GM21786 (cell line): ENCODE measurements around the gene SH3TC1.

Source experiments
- ATAC-seq: cut with Tn5 transposase; IDR thresholded peaks from one replicate; pipeline ENCODE4 v1.9.1; 2021; ENCODE audit not compliant: unreplicated experiment

The SH3TC1 gene

DNA sequence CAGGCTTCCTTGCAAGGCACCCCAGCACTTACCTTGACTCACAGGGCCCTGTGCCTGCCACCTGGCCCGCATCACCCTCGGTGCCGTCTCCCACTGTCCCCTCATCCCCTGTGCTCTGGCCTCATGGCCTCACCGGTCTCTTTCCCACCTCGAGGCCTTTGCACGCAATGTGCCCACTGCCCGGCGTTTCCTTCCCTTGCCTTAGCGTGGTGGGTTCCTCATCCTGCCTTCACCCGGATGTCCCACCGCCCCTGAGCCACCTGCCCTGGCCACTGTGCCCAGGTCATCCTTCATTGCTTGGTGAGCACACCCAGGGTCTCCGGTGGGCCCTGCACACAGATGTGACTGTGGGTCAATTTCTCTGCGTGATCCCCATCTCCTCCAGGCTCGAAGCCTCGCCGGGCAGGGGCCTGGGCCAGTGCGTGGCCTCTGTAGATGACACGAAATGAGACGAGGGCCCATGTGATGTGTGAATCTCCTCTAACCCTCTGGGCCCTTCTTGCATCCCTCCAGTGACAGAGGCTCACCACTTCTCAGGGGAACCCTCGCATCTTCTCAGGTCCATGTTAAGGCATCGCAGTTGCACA is 75.1 kb downstream of the SH3TC1 start:
- no peak for ATAC-seq

DNA sequence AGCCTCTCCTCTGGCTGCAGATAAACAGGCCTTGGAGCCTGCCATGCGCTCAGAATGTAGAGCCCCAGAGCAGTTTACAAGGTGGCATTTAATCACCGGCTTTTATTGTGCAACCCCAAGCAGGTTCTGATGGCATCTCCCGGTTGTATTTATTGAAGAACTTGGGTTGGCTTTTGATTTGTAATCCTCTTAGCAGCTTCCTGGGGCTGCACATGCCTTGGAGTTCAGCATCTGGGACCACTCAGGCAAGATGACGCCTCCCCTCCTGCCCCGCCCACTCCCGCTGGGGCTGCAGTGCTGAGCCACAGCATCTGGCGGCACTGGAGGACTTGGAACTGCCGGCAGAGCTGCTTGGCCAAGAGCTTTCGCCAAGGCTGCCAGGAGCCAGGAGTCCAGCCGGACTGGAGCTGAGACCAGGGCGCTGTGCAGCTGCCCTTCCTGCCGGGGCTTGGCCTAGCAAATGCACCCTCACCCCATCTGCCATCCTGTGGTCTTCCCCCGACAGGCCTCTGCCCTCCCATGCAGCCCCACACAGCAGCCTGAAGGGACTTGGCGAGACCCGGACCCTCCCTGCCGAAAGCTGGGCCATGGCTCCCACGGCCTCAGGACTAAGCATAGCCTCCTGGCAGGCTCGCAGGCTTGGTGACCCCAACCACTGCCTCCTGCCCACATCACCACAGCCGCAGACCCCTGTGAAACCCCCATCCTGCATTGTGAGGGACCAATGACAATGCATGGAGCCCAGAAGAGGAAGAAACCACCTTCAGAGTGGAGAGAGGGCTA is 75.9 kb downstream of the SH3TC1 start:
- no peak for ATAC-seq

DNA sequence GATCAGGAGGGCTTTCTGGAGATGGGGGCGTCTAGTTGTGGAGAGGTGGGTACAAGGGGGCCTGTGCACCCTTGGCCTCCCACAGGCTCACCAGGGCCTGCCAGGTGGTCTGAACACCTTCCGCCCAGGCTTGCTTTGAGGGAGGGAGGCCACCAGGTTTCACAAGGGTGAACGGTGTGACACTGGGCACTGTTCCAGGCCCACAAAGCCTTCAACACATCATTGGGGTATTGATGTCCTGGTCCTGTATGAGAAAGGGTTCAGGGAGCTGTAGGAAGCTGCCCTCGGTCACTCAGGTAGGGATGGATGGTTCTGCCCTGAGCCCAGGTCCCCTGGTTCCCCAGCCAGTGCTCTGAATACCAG is 76.4 kb downstream of the SH3TC1 start:
- ATAC-seq = no peak

DNA sequence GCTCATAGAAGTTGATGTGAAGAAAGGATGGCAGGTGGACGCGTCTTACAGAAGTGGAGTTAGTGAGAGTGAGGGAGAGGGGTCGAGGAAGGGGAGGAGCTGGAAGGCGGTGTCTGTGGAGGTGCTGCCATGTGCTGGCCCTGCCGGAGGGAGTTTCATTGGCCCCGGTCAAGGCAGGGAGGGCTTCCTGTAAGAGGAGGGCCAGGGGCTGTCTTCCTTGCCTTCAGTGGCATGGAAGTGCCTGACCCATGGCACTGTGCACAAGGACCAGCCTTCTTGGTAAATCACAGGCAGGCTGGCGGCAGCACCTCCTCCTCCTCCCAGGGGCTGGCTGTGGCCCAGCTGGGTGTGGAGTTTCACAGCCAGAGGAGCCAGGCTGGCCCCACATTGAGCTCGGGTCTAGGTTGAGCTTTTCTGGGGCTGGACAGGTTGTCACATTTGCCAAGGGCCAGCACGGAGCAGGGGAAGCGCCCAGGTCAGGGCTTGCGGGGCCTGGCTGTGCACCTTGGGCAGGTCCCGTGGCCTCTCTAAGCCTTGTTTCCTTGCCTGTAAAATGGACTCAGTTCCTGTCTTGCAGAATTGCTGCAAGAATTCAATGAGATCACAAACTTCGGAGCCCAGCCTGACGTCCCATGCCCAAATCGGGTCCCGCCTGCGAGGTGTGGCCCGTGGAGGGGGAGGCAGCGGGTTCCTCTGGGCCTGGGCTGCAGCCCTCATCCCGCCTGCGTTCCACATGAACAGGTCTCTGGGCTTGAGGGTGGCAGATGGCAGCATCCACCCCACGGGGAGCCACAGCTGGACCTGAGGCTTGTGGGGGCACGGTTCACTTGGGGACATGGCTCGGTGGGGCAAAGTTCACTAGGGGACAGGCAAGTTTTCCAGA is 77.5 kb downstream of the SH3TC1 start:
- no peak for ATAC-seq

DNA sequence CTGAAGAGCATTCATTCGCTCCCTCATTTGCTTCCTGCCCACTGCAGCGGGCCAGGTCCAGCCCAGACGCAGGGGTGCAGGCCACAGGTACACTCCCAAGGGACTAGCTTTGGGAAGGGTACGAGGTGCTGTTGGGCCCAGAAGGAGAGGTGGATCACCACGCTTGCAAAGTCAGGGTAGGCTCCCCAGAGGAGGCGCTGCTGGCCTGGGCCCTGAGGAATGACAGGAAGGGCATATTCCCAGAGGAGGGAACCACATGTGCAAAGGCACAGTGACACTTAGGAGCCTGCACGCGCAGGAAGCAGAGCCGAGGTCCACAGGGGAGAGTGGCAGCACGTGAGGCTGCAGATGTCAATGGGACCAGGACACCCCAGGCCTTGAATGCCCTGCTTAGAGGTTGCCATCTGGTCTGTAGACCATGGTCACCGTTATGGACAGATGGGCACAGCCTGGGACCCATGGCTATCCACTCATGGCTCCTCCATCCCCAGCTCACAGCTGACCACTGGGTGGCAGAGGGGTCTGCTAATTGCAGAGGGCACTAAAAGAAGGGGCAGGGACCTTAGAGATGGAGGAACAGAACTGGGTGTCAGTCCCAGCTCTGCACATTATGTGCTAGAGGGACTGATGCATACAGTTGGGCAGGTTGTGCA is 78.4 kb downstream of the SH3TC1 start:
- no peak for ATAC-seq

DNA sequence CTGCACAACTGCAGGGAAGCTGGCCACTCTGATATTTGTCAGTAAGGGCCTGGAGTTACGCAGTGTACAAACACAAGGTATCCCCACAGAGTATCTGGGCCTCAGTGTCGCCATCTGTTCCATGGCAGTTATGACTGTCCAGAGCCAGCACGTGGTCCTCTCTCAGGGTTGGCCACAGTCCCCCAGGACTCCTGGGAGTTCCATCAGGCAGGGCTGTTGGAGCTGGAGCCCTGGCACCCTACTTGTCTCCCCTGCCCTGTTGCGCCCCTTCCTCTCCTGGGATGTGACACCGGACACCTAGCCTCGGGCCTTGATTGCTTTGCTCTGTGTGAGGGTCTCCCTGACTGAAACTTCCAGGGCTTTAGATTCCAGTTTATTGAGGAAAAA is 78.9 kb downstream of the SH3TC1 start:
- no peak for ATAC-seq

DNA sequence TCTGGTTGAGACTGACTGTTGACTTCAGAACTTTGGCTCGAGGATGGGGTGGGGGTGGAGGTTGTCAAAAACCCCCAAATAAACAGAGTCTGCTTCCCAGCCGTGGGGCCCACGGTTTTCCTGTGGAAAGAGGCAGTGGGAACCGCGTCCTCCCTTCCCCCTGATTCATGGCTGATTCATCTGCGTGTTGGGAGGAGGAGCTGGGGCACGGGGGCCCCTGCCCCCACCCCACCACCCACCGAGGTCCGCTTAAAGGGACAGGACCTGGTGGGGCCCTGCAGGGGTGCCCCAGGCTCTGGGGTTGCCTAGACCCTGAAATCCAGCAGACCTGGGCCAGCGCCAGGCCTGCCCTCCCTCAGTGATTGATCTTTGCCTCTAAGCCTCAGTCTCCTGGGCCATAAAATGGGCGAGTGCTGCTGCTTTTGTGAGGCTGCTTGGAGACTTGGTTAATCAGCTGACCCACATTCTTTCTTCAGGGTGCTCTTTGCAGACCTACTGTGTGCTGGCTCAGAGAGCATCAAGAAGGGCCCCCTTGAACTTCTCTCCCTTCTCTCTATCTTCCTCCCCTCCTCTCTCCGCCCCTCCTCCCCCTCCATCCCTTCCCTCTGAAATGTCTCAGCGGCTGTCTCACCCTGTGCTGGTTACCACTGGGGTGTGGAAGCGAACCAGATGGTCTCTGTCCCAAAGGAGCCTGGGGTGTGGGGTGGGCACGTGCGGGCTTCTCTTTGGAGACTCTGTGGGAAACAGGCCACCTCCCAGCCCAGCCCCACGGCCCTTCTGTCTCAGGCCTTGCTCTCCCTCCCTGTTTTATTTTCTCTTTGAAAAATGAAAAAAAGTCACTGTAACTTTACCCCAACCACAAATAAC is 79.6 kb downstream of the SH3TC1 start:
- no peak for ATAC-seq

DNA sequence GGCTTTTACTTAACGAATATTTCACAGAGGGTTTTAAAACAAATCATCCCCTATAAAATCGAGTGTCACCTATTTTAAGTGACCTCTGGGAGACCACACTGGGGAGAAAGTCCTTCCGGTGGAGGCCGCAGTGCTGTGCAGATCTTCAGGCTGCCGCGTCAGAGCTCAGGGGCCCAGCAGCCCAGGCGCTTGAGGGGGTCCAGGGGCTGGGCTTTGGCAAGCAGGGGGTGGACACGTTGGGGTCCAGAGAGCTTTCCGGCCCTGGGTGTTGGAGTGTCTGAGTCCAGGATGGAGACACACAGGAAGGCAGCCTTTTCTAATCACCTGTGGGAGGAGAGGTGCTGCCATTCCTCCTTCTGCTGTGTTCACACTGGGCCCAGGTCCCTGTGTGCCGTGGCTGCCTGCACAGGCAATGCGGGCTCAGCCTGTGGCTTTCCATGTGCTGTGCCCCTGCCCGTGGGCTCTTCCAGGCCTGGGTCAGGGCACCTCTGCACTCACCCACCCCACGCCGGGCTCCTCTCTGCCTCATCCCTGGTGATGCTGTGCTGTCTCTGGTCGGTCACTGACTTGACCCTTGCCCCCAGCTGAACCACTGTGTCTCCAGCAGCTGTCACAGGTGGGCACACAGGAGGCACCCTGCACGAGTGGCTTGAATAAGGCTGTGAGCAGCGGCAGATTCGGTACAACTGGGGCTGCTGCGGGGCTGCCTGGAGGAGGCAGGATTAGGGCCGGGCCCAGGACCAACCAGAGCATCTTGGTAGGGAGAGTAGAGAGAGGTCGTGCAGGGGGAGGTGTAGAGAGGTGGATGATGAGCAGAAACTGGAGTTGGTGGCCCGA is 80.4 kb downstream of the SH3TC1 start:
- ATAC-seq = no peak

DNA sequence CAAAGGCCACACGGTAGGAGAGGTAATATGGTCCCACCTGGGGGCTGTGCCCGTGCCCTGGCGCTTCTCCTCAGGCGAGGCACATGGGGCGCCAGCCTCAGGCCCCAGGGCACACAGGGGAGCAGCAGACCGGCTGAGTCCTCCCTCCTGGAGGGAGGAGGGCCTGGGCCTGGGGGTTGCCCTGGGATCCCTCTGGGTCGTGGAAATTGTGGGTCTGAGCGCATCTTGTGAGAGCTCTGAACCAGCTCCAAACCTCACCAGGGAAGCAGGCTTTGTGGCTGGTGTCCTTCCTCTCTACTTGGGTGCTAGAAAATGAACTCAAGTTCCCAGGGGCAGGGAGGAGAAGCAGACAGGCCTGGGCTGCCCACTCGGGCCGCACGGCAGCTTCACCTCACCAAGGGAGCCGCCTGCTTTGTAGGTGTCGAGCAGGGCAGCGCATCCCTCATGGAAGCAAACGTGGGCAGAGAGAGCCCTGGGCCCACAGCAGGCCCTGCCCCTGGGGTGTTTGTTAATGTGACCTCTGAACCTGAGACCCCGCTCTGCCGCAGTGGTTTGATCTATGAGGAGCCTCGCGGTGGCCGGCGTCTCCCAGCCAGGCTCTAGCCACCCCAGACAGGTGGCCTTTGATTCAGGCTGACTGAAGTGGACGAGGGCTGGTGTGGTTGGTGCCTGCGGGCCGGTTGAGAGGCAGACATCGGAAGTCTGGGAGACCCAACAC is 81.2 kb downstream of the SH3TC1 start:
- no peak for ATAC-seq

DNA sequence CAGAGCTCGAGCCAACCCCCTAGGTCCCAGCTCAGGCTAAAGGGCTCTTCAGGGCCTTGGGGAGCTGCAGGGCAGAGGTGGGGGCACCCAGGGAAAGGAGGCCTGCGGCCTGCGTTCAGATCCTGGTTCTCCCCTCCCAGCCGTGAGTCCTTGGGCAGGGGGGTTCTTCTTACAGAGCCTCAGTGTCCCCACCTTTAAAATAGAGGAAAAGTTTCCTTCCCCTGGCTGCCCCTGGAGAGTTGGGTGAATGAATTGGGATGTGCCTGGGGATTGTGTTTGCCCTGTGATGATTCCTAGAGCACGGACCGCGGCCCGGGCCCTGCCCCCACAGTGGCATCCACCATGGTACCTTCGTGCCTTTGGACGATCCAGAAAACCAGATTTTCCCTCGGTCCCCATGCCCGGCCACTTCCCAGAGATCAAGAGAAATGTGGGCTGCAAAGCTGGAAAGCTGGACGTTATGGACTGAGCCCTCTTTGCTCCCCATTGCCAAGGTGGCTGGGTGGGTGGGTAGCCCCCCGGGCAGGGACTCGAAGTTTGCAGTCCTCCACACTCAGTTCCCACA is 81.9 kb downstream of the SH3TC1 start:
- ATAC-seq = no peak

DNA sequence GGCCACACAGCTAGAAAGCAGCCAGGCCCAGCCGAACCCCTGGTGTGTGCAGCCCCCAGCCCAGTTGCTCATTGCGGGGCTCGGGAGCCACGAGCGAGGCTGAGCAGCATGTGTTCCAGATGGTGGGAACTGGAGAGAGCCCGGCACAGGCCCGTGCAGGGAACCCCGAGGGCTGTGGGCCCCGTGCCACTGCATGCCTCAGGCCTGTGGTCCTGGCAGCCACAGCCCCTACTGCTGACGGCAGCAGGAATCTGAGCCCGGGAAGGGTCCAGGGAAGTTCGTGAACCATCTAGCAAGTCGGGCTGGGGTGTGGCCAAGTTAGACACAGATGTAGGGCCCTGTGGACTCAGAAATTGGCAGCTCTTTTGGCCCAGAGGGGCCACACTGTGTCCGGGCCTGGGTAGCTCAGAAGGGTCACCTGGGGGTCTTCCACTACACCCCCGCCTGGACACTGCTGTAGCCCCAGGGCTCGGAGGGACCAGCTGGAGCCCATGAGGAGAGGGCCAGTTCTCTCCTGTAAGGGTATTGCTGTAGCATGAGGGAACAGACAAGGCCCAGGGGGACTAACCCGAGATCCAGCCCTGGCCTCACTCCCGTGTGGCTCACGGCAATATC is 82.5 kb downstream of the SH3TC1 start:
- no peak for ATAC-seq

DNA sequence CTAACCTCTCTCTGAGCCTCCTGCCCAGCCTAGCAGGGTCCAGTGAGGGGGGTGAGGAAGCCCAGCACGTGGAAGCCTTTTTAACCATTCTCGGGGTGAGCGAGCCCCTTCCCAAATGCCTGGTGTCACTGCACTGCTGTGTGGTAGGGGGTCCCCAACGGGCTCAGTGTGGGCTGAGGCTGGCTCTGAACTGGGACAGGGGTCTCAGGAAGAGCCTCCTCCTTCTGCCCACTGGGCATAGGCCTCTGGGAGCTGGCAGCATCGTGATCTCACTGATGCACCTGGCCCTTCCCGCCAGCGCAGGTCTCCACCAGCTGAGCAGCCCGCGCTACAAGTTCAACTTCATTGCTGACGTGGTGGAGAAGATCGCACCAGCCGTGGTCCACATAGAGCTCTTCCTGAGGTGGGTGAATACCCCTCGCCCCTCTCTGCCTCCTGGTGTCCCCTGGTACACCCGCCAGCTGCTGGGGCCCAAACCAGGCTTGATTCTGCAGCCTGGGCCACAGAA is 83.1 kb downstream of the SH3TC1 start:
- ATAC-seq = no peak

DNA sequence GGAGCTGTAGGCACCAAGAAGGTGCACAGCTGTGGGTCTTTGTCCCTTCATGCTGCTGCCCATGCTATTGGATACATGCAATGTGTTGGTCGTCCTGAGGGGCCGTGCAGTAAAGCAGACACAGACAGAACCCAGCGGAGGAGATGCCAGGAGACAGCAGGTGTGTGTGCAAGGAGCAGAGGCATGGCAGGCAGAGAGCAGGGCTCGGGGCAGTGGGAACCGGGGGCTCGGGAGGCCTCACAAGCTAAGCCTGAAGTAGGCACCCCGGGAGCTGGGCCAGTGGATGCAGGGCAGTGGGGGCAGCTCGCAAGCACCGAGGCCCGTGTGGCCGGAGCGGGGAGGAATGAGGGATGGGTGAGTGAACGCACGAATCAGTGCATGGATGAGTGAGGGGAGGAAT is 83.7 kb downstream of the SH3TC1 start:
- no peak for ATAC-seq

DNA sequence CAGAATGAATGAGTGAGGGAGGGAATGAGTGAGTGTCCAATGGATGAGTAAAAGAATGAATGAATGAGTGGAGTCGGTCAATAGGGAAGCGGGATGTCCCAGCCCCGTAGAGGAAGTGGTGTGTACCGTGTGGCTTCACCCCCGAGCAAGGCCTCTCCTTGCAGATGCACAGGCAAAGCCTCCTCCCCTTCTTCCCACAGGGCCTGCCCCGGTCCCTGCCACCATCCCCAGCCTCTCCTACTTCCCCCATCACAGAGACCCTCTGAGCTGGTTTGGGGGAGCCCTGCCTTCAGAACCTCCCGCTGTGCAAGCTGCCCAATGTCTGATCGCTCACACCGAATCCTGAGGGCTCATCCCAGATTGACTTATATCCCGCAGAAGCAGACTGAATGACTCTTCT is 84.1 kb downstream of the SH3TC1 start:
- no peak for ATAC-seq

DNA sequence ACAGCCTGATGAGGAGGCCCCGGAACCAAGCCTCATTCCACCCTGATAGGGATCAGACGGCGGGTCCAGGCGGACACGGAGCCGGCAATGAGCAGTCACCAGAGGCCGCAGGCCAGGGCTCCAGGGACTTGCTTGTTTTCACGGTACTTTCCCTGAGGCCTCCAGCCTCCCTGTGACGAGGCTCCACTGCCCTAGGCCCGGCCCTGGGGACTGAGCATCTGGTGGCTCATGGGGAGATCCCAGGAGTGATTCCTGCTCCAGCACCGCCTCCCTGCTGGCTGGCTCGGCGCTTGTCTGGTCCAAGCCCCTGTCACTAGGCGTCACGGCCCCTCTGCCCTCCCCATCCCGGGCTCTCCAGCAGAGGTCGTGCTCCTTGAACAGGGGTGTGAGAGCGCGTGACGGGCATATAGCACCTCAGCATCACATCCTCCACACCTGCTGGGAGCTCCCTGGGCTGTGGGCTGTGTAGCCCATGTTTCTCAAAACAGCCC is 84.6 kb downstream of the SH3TC1 start:
- ATAC-seq = no peak

DNA sequence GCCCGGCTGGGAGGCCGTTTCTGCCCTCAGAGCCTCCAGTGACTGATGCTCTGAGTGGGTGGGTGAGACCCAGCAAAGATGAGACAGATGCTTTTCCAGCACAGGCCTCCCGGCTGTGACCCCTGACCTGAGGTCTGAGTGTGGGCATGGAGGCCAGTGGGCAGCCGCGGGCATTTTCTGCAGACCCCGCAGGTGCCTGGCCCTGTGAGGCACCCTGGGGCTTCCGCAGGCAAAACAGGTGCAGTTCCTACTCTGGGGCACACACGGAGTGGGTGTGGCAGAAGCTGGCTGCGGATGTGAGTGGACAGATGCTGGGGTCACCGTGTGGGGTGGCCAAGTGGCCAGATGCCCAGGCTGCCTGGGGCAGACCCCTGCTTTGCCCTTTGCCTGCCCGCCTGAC is 85.3 kb downstream of the SH3TC1 start:
- ATAC-seq = no peak

DNA sequence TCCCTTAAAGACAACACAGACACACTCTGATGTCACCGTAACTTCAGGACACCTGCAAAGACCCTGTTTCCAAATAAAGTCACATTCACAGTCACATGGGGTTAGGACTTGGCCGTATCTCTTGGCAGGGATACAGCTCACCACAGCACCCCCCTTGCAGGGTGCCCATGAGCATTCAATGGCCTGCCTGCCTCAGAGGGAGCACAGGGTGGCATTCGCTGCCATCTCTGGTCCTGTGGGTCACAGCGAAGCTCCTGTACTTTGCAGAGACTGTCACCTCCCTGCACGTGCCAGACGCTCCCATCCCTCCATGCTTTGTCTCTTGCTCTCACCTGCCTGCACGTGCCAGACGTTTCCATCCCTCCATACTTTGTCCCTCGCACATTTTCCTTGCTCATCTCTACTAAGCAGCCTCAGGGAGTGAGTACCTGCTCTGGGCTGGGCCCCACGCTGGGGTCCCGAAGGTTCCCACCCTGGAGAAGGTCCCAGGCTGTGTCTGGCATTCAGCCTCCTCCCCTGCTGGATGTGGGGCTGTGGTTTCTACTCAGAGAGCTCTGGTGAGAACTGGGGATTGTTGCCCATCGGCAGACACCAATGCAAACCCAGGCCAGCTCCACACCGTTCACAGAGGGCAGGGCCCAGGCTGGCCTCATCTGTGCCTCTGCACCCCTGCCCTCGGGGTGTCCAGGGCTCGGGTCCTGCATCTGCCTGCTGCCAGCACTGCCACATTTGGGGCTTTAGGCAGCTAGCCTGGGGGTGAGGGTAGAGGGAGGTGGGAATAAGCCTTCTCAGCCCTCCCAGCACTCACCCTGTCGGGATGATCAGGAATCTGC is 86.3 kb downstream of the SH3TC1 start:
- ATAC-seq = no peak
